ENCODE measurements around the gene AKAP11.

DNA sequence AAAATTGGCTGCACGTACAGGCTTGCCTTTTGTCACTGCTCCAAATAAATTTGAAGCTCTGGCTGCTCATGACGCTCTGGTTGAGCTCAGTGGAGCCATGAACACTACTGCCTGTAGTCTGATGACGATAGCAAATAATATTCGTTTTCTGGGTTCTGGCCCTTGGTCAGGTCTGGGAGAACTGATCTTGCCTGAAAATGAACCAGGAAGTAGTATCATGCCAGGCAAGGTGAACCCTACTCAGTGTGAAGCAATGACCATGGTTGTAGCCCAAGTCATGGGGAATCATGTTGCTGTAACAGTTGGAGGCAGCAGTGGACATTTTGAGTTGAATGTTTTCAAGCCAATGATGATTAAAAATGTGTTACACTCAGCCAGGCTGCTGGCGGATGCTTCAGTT, 16.1 kb upstream of the AKAP11 start:
- TF ChIP-seq, protein P1, sequence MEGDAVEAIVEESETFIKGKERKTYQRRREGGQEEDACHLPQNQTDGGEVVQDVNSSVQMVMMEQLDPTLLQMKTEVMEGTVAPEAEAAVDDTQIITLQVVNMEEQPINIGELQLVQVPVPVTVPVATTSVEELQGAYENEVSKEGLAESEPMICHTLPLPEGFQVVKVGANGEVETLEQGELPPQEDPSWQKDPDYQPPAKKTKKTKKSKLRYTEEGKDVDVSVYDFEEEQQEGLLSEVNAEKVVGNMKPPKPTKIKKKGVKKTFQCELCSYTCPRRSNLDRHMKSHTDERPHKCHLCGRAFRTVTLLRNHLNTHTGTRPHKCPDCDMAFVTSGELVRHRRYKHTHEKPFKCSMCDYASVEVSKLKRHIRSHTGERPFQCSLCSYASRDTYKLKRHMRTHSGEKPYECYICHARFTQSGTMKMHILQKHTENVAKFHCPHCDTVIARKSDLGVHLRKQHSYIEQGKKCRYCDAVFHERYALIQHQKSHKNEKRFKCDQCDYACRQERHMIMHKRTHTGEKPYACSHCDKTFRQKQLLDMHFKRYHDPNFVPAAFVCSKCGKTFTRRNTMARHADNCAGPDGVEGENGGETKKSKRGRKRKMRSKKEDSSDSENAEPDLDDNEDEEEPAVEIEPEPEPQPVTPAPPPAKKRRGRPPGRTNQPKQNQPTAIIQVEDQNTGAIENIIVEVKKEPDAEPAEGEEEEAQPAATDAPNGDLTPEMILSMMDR (optimal IDR thresholded peaks at IDR 0.05 in 1 of 3, IDR thresholded peaks at IDR 0.05 in 1 of 3, conservative IDR thresholded peaks at IDR 0.05 in 1 of 3; ENCODE audit: extremely low read depth in 1 of 3, insufficient read depth in 2 of 3, low read length in 3 of 3), result no peak
- TF ChIP-seq EZH2 (IDR thresholded peaks at IDR 0.05; ENCODE audit: low read length), result no peak
